DMS 273 treated with DMSO at 0.1 percent for 48 hours (cell line): Measurements from ENCODE around the gene PCCA.
"Not testable (repeated sequence)": the region's sequence is repeated elsewhere in the genome, so short reads cannot be mapped to it uniquely, and the experiment has no call there.

Experiments used
- DNase-seq: peaks from one replicate; lab custom pipeline; 2025; lab: John Stamatoyannopoulos, UW

Gene PCCA

DNA sequence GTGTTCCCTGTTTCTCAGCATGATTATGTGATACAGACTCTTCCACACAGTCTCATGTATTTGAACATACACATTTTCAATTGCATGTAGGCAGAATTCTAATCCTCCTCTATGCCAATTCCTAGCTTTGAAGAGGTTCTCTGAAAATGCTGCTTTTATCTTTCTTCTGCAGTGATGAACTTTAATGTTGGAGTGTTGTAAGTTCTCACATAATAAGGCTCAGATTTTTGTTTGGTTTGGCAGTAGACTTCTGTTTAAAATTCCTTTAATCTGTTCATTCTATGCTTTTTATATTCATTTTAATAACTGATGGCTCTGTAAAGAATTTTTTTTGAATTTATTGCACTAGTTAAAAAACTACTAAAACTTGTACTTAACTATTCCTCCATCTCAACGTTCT, 273.9 kb downstream of the PCCA start:
- no peak for DNase-seq

DNA sequence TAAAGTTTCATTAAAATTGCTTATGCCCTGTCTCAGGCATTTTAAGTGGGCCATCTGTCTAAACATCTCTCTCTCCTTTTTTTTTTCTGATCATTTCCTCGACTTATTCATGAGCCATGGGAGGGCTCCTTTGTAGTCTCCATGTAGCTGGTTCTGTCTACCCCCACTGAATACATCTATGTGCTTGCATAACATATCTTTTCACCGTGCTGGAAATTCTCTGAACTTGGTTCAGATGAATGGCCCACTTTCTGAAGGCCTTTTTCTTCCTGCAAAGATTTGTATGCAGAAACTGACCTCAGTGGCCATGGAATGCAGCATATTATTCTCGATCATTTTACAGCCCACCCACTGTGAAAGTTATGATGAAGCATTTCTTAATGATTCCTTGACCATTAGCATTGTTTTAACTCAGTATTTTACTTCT, 274.4 kb downstream of the PCCA start:
- no peak for DNase-seq

DNA sequence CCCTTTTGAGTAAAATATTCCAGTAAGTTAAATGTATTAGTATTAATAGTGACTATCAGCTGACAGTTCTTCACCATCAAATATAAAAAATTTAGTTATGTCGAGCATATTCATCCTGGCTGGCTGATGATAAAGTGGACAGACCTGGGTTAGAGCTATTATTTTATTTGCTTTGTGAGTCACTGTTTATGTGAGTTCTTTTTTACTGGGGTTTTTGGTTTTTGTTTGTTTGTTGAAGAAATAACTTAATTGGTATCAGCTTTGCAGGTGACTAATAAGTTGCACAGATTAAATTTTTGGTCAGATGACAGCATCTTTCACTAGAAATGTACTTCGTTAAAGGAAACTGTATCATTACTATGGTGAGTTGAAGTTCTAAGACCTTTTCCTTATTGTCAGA, 275.0 kb downstream of the PCCA start:
- no peak for DNase-seq

DNA sequence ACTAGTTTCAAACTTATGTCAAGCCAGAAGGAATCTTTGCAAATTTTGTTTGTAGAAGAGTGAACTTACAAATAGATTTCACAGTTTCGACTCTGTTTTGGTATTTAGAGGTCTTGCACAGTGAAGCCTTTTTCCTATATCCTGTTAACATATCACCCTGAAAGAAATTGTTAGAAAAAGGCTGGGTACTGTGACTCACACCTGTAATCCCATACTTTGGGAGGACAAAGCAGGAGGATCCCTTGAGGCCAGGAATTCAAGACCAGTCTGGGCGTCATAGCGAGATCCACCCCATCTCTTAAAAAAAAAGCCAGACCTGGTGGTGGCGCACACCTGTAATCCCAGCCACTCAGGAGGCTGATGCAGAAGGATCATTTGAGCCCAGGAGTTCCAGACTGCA, 275.7 kb downstream of the PCCA start:
- no peak for DNase-seq

DNA sequence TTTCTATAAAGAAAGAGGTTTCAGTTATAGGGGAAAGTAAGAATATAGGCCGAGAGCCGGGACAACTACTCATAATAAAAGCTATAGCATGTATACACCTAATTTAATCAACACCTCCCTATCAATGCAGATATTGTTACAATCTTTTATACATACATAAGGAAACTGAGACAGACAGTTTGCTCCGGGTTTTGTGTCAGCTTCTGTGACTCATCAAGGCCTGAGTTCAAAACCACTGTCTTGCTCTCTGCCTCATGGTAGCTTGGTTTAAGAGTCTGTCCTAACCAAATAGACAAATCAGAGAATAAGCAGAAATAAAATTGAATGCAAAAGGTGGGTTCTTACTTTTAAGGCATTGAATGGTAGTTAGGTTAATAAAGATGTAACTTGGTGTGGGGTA, 276.8 kb downstream of the PCCA start:
- DNase-seq: no peak

DNA sequence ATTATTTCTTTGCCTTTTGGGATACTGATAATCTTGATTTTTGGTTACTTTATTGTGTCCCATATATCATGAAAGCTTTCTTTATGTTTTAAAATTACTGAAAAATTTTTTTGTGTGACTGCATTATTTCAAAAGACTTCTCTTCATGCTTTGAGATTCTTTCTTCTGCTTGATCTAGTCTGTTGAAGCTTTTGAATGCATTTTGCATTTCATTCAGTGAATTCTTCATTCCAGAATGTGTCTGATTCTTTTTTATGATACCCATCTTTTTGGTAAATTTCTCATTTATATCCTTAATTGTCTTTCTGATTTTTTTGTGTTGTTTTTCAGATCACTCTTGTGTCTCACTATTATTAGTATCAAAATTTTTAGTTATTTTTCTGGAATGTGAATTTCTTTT, 289.6 kb downstream of the PCCA start:
- DNase-seq: no peak

DNA sequence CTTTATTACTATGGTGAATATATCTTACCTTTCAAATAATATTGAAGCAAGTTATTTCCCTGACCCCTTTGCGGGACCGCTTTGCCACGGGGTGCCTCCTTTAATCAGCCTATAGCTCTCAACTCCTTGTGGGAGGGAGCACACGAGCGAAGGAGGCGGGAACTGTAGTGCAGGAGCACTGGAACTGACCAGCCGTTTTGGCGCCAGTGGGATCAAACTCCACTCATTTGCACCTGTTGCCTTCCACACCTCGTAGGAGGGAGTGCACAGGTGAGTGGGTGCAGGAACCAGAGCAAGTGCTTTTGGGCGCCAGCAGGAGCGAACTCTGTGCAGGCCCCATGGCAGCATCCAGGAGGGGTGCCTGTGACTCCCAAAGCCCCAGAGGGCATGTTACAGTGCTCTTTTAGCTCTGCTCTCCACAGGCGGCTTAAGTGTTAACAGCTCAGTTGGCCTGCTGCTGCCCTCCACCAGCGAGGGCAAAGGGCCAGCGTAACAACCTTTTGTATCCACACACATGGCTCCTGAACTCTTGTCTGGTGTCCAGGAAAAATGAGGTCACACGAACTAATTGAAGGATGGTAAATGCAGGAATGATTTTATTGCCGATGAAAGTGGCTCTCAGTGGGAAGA, 292.8 kb downstream of the PCCA start:
- DNase-seq: no peak

DNA sequence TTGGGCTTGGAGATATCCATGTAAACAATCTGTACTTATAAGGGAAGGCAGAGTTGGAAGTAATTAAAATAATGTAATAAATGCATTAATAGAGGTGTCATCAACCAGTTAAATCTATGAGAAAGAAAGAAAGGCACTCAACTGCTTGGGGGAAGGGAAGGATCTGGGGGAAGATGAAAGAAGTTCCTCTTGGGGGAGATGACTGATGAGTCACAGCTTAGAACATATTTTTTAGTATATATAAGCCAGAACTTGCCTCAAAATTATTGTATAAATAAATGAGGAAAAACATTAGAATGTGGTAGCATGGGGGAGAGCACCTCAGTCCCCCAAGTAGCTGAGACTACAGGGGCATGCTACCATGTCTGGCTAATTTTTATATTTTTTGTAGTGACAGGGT, 293.9 kb downstream of the PCCA start:
- no peak for DNase-seq

DNA sequence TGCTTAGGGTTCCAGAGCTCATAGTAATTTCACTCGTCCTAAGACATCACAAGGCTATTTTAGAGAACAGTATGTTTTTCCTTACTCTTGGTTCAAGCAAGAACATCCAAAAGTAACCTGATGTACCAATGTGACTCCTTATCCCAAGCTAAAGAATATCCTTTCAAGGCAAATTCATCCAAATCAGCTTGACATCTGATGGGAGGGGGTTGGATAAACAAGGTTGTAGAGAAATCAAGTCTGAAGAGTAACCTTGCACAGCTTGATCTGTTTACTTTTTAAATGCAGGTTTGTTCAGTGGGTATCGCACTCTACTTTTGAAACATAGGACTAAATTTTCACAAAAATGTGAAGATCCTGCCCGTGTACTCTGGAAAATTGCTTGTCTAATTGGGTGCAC, 298.5 kb downstream of the PCCA start:
- no peak for DNase-seq

DNA sequence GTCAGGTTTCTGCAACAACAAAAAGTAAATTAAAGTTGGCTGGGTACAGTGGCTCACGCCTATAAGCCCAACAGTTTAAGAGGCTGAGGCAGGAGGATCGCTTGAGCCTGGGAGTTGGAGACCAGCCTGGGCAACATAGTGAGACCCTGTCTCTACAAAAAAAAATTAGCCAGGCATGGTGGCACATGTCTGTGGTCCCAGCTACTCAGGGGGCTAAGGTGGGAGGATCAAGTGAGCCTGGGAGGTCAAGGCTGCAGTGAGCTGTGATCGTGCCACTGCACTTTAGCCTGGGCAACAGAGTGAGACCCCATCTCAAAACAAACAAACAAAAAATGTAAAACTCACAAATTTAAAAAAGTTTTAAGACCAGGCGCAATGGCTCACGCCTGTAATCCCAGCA, 299.3 kb downstream of the PCCA start:
- not testable (repeated sequence) for DNase-seq

DNA sequence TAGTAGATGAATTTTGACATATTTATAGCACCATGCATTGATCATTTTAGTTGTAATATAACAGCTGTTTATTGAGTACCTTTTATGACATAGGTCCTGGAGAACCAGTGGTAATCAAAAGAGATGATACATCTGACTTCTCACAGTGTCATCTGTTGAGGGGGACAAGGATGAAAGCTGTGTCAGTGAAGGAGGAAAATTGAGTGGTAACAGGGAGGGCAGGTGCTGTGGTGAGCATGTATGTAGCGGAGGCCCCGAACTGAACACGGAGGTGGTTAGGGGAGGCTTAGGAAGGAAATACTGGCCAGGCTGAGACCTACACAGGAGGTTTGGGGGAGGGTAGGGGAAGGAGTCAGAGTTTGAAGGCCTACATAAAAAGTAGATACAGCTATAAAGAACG, 300.0 kb downstream of the PCCA start:
- no peak for DNase-seq

DNA sequence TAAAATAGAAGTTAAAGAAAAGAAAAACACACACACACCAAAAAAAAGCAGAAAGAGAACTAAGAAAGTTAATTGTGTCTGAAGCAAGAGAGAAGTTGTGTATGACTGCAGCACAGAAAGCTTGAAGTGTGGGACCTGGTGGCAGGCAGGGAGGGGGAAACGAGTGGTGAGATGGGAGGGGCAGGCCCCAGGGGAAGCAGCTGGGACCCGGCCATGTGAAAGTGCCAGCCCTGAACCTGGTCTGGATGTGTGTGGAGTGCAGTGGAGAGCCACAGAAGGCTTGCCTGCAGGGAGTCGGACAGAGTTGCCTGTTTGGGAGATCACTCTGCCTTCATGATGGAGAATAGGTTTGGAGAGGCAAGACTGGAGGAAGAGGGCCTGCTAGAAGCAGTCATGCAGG, 300.7 kb downstream of the PCCA start:
- no peak for DNase-seq

DNA sequence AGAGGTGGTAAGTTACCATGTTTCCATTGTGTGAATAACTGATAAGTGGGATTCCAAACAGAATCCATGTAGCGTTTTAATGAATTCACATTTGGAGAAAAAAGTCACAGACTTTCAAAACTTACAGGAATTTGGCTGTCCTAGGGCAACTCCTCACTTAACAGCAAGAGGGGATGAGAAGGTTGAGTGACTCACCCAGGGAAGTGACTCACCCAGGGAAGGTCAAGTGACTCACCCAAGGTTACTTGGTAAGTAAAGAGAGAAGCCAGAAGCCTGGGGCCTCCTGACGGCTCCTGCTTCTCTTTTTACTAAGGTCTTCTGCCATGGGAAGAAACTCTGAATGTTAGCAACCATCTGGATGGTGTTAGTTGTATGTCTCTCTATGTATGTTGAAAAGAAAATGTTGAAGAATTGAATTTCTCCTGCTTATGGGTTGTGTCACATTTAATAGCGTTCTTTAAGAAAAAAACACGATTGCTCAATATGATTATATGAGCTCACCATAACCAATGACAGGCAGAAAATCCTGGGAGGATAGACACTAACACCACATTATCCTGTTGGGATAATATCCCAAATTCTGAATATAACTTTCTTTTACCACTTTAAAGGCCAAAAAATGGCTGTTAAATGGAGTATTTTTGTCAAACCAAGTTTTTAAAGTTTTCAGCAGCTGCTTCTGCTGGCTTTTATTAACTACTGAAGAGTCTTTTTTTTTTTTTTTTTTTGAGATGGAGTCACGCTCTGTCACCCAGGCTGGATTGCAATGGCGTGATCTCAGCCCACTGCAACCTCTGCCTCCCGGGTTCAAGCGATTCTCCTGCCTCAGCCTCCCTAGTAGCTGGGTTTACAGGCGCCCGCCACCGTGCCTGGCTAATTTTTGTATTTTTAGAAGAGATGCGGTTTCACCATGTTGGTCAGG, 304.1 kb downstream of the PCCA start:
- no peak for DNase-seq

DNA sequence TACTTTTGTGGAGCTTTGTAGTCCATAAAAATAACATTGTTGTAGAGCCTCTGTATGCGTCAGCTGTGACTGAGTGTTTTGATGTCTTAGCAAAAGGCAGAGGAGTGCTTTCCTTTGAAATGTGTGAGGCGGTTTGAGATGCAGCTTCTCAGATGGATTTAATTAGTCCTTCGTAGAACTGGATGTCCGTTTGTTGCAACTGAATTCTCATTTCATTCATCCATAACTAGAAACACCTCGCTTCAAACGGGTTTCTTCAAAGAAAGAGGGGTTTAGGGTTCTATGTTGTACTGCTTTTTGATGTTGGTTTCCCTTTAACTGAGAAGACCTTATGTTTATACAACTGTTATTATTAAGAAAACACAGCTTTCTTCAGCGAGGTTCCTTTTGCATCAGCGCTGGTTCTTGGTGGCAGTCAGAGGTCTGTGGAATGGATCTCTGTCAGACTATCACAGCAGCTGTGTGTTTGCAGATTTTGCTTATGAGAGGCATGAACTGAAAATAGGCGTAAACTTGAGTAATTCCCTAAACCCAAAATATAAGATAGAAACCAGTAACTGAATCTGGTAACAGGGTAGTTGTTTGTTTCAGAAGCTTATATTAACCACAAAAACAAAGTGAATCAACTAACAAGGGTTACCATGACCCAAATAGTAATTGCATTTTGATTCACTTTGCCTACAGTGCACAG, 305.3 kb downstream of the PCCA start:
- no peak for DNase-seq

DNA sequence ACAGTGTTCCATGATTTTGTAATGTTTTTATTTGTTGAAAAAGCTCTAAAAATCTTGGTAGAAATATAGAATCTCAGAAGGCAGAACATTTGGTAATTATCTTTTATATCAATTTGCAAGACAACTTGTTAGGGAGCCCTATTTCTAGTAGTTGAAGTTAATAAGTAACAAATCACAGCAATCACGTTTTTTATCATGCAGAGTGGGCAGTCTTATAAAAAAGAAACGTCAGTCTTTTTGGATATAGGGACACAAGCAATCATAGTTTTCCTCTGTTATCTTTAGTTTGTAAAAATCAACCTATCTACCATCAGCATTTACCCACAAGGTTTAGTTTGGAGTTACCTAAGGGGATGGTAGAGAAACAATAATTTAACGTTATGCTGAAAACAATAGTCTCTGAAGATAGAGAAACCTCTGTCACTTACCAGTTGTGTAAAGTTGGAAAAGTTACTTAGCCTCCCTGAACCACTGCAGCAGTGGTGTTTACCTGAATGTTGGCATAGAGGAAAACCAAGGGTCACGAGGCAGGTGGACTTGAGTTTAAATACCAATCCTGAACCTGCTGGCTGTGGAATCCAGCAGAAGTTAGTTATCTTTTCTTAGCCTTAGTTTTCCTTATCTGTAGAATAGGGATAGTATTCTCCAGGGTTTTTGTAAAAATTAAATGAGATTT, 306.9 kb downstream of the PCCA start:
- DNase-seq: no peak

DNA sequence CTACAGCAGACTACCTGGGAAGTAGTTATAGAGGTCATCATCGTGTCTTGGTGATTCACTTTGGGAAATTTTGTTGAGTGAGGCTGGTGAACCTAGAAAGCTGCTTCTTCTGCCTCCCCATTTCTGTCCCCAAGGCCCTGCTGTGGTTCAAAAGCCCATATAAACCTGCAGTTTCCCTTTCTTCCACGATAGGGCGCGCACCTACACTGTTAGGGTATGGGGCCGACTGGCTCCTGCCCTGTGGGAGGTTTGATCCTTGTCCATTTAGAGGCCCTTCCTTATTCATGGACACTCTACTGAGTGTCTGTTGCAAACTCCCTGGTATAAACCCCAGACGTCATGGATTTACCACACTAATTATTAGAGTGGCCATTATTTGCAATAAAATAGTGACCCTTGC, 307.9 kb downstream of the PCCA start:
- DNase-seq: no peak

DNA sequence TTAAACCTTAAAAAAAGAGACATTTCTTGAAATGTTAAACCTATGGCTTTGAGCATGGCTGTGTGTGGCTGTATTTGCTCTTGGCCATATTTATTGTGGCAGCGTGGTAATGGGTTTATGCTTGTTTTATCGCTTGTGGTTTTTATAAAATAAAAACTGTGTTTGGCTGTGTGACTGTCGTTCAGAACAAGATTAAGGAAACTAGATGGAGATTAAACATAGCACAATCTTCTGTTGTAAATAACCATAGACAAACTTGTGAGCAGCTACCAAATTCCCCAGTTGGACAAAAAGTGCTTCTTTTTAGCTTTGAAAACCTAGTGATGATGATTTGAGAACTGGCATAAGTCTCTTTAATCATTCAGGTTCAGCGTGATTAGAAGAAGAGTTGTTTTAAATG, 308.7 kb downstream of the PCCA start:
- DNase-seq: no peak

DNA sequence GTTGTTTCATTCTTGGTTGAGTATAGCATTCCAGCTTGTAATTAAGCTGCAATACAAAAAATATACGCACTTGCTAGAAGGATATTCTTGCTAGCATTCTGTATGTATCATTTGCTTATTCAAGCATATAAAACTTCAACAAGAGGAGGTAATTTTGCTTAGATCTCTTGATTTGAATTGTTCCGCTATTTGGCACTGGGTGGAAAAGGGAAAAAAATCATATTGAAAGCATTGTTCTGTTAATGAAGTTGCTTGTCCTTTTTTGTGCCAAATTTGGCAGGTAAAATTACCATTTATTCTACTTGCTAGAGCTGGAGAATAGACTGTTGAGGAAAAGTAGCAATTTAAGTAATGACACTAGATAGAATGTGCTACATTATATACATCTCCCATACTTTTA, 309.5 kb downstream of the PCCA start:
- no peak for DNase-seq

DNA sequence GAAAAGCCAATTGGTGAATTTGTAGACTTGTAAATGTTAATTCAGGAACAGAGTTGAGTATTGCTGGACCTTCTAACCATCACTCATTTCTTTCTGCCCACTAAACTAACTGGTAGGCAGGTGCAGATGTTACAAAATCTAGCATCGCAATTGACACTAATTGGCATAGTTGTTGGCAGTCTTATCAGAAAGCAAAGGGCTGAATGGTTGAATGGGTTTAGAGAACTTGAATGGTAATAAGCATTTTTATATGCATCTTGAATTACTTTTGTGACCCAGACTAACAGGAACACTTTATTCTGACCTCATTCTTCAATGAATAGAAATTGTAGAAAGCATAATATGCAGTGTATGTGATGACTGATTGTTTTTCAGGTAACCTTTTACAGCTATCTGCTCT, 310.6 kb downstream of the PCCA start:
- DNase-seq: peak; percentile 38

DNA sequence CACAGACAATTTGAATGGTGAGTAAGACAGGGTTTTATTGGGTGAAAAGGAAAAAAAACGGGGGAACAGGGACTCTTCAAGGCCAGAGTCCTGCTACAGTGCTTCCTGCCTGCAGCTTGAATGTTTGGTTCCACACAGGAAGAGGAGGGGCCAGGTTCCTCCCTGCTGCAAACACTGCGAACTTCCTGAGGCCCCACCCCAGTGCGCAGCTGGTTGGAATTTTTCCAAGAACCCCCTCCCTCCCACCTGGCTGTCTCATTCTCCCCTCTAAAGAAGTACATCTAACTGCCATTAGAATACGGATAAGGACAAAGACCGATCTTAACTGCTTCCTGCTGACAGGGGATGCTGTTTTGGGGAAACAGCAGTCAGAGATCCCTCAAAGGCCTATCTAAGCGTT, 314.8 kb downstream of the PCCA start:
- no peak for DNase-seq

DNA sequence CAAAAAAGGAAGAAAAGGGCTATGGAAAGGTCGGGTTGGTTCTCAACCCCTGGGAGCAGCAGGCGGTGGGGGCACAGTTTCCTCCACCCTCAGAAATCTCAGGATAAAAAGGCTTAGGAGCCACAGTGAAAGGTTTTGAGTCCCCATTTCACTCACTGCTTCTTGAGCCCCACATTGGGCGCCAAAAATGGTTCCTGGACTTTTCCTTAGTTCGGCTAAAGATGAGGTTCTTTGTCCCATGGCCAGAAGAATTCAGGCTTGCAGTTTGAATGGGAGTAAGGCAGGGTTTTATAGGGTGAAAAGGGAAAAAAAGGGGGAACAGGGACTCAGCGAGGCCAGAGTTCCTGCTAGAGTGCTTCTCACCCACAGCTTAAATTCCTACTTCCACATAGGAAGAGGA, 320.2 kb downstream of the PCCA start:
- no peak for DNase-seq

DNA sequence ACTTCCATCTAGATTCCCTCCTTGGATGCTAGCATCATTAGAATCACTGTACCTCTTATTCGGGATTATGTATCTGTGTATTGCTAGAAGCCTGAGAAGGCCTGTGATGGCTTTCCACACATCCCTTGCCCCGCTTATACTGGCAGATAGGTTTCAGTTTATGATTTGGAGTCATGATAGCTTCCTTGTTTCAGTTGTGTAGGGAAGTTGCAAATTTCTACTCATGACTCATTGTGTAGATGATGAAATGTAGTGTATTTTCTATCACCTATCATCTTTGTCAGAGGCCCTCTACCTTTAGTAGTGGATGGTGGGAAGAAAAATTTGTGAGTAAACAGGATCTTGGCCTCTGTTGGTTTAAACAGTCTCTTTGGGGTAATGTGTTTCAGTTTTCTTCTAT, 334.5 kb downstream of the PCCA start:
- no peak for DNase-seq

DNA sequence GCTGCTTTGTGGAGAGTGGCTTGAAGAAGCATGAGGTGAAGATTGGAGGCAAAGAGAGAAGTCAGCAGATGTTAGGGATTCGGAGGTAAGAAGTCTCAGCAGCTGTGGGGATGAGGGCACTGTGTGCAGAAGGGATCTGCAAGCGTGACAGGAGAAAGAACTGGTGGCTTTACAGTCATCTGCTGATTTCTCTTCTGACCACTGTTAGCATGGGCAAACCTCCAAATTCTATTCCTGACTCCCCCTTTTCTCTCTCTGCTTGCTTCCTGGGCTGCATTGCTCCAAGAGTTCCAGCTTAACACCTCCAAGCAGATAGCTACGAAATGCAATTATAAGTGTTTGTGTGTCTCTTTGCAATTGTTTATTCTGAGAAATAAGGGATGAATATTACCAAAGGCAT, 340.1 kb downstream of the PCCA start:
- DNase-seq: no peak
